GM12872 (cell line): ENCODE data around the gene CLDN4.

ENCODE experiments used
- TF ChIP-seq, protein P1 (sequence below): IDR thresholded peaks from 3 replicates; pipeline ENCODE4 v1.5.1; 2011; ENCODE audit warnings: low read depth, mild to moderate bottlenecking, low read length, moderate library complexity; ENCODE audit not compliant: insufficient read depth

The CLDN4 gene

DNA sequence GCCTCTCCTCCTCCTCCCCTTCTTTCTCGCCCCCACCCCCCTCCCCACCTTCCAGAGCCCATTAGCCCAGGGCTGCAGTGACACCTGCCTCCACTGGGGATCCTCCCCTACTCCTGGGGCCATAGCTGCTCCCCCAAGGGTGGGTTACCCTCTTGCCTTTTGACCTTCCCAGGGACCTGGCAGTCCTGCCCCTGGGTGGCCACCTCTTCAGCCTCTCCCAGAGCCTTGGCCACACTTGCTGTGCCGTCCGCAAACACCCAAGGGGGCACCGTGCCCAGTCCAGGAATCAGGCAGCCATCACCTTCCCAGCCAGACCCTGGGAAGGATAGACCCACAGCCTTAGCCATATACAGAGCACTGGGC, 19.8 kb upstream of the CLDN4 start:
- TF ChIP-seq, protein P1, sequence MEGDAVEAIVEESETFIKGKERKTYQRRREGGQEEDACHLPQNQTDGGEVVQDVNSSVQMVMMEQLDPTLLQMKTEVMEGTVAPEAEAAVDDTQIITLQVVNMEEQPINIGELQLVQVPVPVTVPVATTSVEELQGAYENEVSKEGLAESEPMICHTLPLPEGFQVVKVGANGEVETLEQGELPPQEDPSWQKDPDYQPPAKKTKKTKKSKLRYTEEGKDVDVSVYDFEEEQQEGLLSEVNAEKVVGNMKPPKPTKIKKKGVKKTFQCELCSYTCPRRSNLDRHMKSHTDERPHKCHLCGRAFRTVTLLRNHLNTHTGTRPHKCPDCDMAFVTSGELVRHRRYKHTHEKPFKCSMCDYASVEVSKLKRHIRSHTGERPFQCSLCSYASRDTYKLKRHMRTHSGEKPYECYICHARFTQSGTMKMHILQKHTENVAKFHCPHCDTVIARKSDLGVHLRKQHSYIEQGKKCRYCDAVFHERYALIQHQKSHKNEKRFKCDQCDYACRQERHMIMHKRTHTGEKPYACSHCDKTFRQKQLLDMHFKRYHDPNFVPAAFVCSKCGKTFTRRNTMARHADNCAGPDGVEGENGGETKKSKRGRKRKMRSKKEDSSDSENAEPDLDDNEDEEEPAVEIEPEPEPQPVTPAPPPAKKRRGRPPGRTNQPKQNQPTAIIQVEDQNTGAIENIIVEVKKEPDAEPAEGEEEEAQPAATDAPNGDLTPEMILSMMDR: no peak

DNA sequence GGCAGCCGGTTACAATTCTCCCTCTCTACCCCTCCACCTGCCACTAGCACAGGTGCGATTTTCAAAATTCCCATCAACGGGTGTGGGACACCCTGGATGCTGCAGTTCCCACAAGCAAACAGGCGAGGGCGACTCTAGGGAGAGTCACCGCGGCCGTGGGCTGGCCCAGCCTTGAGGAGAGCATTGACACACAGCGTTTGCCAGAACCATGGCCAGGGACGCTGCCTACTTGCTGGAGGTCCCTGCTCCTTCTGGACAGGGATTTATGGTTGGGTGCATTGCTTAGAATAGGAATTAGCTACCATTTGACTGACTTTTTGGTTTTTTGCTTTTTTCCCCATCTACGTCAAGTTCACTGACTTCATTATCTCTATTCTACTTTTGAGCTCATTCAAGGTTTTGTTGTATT, 19.0 kb upstream of the CLDN4 start:
- TF ChIP-seq, protein P1: peak; percentile 85

DNA sequence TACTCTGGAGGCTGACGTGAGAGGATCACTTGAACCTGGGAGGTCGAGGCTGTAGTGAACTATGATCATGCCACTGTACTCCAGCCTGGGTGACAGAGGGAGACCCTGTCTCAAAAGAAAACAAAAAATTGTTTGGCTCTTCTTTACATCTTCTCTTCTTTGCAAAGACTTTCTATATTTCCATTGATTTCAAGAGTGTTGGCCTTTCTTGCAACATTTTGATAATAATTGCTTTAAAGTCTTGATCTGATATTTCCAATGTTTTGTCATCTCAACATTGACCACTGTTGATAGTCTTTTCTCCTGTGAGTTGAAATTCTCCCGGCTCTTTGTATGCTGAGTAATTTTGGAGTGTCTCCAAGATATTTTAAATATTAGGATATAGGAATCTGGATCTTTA, 17.8 kb upstream of the CLDN4 start:
- TF ChIP-seq, protein P1: no peak

DNA sequence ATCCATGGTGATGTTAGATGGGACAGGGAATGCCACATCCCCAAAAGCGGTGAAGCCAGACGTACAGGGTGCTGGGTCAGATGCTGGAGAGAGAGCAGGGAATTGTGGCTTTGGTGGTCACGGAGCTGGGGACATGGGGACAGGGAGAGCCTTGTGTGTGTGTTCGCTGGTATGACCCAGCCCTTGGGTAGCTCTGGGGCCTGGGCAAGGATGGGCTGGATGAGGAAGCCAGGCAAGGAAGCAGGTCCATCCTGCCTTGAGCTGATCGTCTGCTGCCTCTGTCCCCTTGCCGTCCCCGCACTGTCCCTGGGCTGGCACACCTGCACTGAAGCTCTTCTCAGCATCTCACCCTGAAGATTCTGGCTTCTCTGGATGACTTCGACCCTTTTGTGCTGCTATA, 15.4 kb upstream of the CLDN4 start:
- TF ChIP-seq, protein P1: no peak

DNA sequence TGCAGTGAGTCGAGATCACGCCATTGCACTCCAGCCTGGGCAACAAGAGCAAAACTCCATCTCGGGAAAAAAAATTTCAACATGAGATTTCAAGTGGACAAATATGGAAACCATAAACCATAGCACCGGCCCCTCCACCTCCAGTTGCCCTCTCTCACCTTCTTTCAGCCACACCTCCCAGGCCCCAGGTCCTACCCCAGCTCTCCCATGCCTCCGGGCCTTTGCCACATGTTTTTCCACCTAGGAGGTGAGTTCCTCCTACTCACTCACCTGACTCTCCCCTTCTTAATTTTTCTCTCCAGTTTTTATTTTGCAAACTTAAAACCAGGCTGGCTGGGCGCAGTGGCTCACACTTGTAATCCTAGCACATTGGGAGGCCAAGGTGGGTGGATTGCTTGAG, 13.7 kb upstream of the CLDN4 start:
- TF ChIP-seq, protein P1: no peak

DNA sequence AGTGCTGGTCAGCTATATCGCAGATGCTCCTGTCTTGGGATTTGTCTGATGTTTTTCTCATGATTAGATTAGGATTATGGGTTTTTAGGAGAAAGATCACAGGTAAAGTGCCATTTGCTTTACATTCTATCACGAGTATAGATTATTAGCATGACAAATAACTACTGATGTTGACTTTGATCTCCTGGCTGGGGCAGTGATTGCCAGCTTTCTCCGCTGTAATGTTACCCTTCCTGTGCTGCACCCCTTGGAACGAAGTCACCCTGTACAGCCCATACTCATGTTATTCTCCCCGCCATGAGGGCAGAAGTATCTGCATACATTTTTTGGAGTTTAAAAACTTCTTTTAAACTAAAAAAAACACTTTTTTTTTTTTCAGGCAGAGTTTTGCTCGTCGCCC, 10.8 kb upstream of the CLDN4 start:
- TF ChIP-seq, protein P1: no peak

DNA sequence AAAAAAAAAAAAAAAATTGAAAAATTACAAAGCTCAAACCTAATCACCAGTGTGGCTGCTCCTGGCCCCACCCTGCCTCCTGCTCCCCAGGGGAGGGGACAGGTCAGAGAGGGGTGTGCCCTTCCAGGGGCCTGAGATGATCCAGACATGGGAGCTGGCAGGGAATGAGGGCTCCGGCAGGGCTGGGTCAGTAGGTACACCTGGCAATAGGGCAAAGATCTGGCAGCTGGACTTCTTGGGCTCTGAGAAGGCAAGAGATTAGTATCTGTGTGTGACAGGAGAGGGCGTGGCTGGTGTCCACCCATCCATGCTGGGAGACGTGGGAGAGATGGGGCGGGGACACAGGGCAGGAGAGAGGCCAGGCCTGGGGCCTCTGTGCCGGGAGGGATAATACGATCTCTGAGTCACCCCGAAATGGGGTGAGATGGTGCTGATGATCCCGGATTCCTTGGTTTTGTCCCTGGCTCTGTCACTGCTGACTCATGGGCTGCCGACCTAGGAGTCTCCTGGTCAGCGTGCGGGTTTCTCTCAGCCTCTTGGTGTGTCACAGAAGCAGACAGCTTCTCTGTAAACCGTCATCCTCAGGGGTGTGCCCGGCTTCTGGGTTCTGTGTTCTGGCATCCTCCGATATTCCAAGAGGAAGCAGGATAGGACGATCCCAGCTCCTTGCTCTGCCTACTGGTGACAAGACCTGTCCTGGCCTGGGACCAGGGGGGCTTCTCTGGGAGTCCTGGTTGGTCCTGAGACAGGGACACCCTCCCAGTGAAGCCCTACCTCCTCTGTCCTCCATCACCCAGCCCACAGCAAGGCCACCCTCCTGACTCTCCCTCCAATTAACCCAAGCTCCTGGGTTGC, 8.2 kb upstream of the CLDN4 start:
- TF ChIP-seq, protein P1: no peak

DNA sequence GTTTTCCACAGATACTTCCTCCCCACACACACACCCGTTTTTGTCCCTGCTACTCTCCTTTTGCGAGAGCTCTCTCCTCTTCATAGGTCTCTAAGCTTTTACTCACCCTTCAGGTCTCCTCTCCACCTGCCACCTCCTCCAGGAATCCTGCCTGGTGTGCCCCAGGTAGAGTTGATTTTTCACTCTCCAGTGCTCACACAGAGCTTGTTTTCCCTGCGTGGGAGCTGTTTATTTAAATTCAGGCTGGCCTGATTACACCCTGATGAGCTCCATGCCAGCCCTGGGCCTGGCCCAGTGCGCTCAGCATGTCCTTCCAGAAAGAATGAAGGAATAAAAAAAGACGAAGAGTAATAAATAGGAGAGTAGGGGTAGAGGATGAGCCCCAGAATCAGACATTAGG, 7.5 kb upstream of the CLDN4 start:
- TF ChIP-seq, protein P1: no peak
